ENCODE results near the gene KRAS. TPM values are rescaled to one million over a fixed set of nuclear protein-coding genes. Genes with fewer than 3 reads are reported as not detected.

The KRAS gene
- total and polyA plus RNA-seq, 2 of the 4 experiments (the other 2 are of a cell fraction) = 9.3 to 10.7 TPM

DNA sequence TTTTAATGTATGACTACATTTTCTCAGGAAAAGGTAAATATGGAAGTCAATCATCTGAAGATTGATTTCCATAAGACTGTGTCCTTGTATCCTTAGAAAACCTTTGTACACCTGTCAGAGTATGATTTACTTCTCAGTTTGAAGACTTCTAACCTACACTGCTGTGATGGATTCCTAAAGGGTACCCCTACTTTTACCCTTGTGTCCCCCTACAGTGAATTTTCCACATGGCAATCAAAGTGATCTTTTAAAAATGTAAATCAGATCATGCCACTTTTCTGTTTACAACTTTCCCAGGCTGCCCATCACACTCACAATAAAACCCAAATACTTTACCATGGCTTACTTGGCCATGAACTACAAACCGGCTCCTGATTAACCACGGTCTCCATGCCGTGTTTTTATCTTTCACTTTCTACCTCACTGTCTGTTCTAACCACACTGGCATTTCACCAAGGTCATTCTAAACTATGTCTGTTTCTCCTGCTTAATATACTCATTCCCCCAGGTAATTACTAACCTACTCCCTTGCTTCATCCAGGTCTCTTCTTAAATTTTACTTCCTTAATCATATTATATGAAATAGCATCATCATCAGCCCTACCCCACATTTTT, 63.8 kb downstream of the KRAS start:
- WGBS, 2 experiments (ENCODE audit: extremely low coverage in 2 of 2, insufficient read length in 1 of 2) = 87% methylated on average over 3 of the region's 3 CpGs; no CpG with 5 or more reads in 1 of the 2 experiments
- Histone ChIP-seq H2BK15ac (ENCODE audit: low read depth, low read length) (peak overlapping the region; percentile 74; the same call in 1 of the 3 replicates), H3K9me3 (ENCODE audit: control insufficient read depth, insufficient read depth, low read length) (no peaks in the 10 kb centered on the region), H3K27me3 (ENCODE audit: control insufficient read depth, insufficient read depth, low read length) (no peaks in the 10 kb centered on the region), H3K4me2 (ENCODE audit: low read depth, low read length) (peak overlapping the region; percentile 29; the same call in 1 of the 2 replicates), H2AFZ (replicated peaks; ENCODE audit: low read length, poor library complexity) (no peak overlapping the region), H3K56ac (ENCODE audit: extremely low read depth, insufficient read depth, low read length) (peak overlapping the region; percentile 22; the same call in 1 of the 2 replicates), H3K23ac (ENCODE audit: low read depth, low read length) (0 out of 2 replicates have a peak overlapping the region, but pooled peaks have one; percentile 37), H2AK9ac (replicated peaks; ENCODE audit: low read depth, low read length, poor library complexity) (no peak overlapping the region), H2BK20ac (ENCODE audit: low read depth, low read length) (peak overlapping the region; percentile 84), H4K20me1 (ENCODE audit: insufficient read depth, low read length) (no peaks in the 10 kb centered on the region), H2BK120ac (ENCODE audit: low read depth, low read length) (peak overlapping the region; percentile 75), H3K27ac (ENCODE audit: insufficient read depth, low read length) (no peak overlapping the region), H3K4me3 (ENCODE audit: insufficient read depth, low read depth, low read length) (no peak overlapping the region), H4K5ac (ENCODE audit: low read depth, low read length) (peak overlapping the region; percentile 44; the same call in 1 of the 2 replicates), H2BK5ac (ENCODE audit: low read depth, low read length, poor library complexity, severe bottlenecking) (peak overlapping the region; percentile 64), H3K79me1 (ENCODE audit: low read depth in 1 of 2, low read length in 2 of 2) (no peaks in the 10 kb centered on the region), H3K9me1 (ENCODE audit: insufficient read depth, low read length) (peaks cover 3% of the 10 kb centered on the region; the same call in 1 of the 2 replicates), H4K8ac (ENCODE audit: low read depth in 2 of 2, low read length in 2 of 2) (peak overlapping the region in 1 of 2 experiments; percentile 39; a peak in 2 of 4 replicates), H2AK5ac (ENCODE audit: low read depth, low read length) (peak overlapping the region; percentile 66; the same call in 1 of the 2 replicates), H3K4me1 (ENCODE audit: control insufficient read depth, insufficient read depth, low read length) (peaks cover 3% of the 10 kb centered on the region), H3K18ac (ENCODE audit: low read depth, low read length) (peak overlapping the region; percentile 57; the same call in 1 of the 2 replicates), H3K14ac (replicated peaks; ENCODE audit: low read depth, low read length) (peak overlapping the region; percentile 81; the same call in 1 of the 2 replicates), H3K36me3 (ENCODE audit: control insufficient read depth, insufficient read depth, low read length) (no peaks in the 10 kb centered on the region), H3K9ac (ENCODE audit: low read depth, low read length) (no peak overlapping the region), H4K91ac (ENCODE audit: insufficient read depth, low read depth, low read length) (peak overlapping the region; percentile 84), H3K4ac (ENCODE audit: low read depth, low read length) (peak overlapping the region; percentile 53)
- CTCF ChIA-PET = no interaction called here
- ATAC-seq (ENCODE audit: low read depth) (no peak), DNase-seq (peak; percentile 8)
- no TSS peak for BruUV-seq (replicated peaks)
- TF ChIP-seq BHLHE40 (IDR thresholded peaks at IDR 0.05; ENCODE audit: low read depth, low read length) (no peak), RCOR1 (IDR thresholded peaks at IDR 0.05; ENCODE audit: insufficient replicate concordance, low read length) (no peak), RAD21 (IDR thresholded peaks at IDR 0.05; ENCODE audit: low read length) (no peak), SMC3 (IDR thresholded peaks at IDR 0.05; ENCODE audit: low read depth, low read length) (no peak), RFX5 (IDR thresholded peaks at IDR 0.05; ENCODE audit: low read depth, low read length) (no peak), MXI1 (IDR thresholded peaks at IDR 0.05; ENCODE audit: borderline replicate concordance, low read depth, low read length) (no peak), NFE2L2 (IDR thresholded peaks at IDR 0.05; ENCODE audit: low read depth, low read length) (no peak), CHD1 (IDR thresholded peaks at IDR 0.05; ENCODE audit: low read depth, low read length) (no peak)
- TF ChIP-seq, protein P1, sequence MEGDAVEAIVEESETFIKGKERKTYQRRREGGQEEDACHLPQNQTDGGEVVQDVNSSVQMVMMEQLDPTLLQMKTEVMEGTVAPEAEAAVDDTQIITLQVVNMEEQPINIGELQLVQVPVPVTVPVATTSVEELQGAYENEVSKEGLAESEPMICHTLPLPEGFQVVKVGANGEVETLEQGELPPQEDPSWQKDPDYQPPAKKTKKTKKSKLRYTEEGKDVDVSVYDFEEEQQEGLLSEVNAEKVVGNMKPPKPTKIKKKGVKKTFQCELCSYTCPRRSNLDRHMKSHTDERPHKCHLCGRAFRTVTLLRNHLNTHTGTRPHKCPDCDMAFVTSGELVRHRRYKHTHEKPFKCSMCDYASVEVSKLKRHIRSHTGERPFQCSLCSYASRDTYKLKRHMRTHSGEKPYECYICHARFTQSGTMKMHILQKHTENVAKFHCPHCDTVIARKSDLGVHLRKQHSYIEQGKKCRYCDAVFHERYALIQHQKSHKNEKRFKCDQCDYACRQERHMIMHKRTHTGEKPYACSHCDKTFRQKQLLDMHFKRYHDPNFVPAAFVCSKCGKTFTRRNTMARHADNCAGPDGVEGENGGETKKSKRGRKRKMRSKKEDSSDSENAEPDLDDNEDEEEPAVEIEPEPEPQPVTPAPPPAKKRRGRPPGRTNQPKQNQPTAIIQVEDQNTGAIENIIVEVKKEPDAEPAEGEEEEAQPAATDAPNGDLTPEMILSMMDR (conservative IDR thresholded peaks at IDR 0.05; ENCODE audit: low read depth, low read length) = no peak
- TF ChIP-seq, protein P2, sequence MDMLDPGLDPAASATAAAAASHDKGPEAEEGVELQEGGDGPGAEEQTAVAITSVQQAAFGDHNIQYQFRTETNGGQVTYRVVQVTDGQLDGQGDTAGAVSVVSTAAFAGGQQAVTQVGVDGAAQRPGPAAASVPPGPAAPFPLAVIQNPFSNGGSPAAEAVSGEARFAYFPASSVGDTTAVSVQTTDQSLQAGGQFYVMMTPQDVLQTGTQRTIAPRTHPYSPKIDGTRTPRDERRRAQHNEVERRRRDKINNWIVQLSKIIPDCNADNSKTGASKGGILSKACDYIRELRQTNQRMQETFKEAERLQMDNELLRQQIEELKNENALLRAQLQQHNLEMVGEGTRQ (IDR thresholded peaks at IDR 0.05; ENCODE audit: low read depth, low read length) = no peak
- in situ Hi-C loops (cut with MboI; ENCODE audit: low sequenced_read_pairs) (no loop called here), intact Hi-C loops (cut with micrococcal nuclease) (no loop called here), dilution Hi-C loops (cut with HindIII; ENCODE audit: low sequenced_read_pairs, unreplicated experiment) (no loop called here)
- POLR2A ChIA-PET (ENCODE audit: unreplicated experiment) = no interaction called here
